Stimulated activated CD8-positive, alpha-beta memory T cell treated with anti-CD3 and anti-CD28 coated beads, Interleukin-12 subunit alpha, Interleukin-12 subunit beta, amount 100 ng/mL, for 24 hours (primary cell): ENCODE data around the gene QRICH2.
"Not testable (repeated sequence)": the region's sequence is repeated elsewhere in the genome, so short reads cannot be mapped to it uniquely, and the experiment has no call there.

ENCODE experiments used
- DNase-seq: peaks from one replicate; pipeline ENCODE4 v3.0.0-alpha.2; 2020; ENCODE audit errors: extremely low read depth

Gene QRICH2

DNA sequence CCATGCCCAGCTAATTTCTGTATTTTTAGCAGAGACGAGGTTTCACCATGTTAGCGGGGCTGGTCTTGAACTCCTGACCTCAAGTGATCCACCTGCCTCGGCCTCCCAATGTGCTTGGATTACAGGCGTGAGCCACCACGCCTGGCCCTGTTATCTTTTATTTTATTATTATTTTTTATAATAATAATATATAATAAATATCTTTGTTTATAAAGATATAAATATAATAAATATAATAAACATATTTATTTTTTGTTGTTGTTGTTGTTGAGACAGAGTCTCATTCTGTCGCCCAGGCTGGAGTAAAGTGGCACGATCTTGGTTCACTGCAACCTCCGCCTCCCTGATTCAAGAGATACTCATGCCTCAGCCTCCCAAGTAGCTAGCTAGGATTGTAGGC, 60.8 kb downstream of the QRICH2 start:
- no peak for DNase-seq

DNA sequence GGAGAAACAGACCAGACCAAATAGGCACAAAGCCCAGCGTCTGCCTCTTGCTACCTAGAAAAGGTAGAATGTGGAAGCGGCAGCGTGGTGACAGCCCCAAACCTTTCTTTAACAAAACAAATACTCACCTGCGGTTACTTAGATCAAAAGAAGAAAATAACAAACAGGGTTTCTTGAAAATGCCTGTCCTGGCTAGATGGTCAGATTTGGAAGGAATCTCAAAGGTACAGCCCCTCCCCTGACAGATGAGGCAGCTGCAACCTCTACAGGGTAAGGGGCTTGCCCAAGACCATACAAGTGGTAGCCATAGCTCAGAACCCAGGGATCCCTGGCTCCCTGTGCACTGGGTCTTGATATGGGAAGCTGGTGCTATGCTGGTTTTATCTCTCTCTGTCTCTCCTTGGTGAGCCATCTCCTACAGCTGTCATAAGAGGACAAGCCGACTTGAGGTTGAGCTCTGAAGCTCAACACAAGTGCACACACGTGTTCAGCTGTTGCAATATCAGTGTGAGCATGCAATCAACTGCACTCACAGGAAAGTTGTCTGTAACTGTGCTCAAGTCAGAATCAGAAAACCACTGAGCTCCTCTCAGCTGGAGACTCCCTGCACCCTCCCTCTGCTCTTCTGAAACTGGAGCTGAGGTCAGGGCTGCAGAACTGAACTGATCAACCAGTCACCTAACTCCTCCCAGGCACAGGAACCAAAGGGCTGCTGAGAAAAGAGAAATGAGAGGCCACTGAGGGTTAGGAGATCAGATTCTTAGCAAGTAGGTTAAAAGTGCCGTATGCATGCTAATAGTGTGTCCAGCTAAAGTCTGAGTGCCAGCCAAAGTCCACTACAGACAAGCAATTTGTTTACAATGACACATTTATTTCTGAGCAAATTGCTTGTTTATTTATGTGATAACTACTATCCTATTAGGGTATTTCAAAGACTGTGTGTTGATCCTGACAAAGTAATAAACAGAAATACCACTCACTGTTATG, 61.7 kb downstream of the QRICH2 start:
- no peak for DNase-seq

DNA sequence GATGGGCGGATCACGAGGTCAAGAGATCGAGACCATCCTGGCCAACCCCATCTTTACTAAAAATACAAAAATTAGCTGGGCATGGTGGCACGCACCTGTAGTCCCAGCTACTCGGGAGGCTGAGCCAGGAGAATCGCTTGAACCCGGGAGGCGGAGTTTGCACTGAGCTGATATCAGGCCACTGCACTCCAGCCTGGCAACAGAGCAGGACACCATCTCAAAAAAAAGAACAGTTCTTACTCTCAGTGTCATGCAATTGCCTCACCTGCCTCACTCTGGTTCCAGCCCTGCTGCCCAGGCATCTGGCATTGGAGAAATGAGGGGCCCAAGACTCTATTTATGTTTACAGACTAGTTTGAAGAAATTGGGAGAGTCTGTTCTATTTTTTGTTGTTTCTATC, 63.4 kb downstream of the QRICH2 start:
- not testable (repeated sequence) for DNase-seq

DNA sequence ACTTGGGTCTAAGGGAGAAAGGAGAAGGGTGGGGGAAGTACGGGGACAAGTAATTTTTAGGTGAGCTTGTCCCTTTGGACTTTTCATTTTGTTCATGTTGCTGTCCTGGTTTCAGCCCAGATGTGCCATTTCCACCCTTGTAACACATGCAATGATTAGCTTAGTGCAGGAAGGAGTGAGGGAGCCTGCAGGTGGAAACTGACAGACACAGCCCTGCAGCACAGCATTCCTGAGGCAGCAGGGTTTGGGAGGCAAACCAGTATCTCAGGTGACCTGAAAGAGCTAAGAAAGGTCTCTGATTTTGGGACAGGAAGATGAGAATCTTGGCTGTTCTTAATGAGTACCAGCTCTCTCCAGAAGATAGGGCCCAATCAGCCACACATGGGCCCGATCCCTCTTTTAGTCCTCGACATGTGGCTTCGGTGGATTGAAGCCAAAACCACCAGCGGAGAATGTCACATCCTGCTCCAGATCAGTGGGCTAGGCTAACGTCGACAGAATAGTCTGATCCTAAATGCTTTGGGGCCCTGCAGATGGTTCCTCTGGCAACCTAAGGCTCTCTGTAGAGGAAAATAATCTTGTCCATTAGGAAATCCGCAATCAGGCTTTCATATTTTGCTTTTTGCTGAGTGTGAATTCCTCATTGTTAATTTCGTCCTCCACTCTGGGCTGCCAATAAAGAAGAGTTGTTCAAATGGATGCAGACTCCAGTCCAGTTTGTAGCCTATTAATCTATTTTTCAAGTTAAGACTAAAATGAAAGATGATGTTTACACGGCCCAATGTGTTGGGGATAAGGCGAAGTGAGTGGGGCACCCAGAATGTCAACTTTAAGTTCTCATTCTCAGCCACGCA, 64.0 kb downstream of the QRICH2 start:
- no peak for DNase-seq

DNA sequence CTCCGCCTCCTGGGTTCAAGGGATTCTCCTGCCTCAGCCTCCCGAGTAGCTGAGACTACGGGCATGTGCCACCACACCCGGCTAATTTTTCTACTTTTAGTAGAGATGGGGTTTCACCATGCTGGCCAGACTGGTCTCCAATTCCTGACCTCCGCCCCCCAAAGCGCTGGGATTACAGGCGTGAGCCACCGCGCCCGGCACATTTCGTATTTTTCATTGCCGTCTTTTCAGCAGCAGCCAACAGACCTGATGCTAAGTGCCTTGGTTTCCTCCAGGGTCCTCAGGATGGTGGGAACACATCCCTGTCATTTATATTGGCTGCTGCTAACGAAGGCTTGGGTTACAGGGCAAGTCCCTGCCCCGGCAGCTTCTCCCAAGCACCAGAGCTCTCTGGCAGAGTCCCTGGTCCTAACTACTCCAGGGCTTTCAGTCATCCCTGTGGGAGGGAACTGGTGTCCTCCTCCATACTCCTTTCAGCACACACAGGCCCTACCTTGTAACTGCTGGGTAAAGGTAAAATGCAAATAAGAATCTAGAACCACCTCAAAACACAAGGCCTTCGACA, 66.3 kb downstream of the QRICH2 start:
- DNase-seq, result no peak

DNA sequence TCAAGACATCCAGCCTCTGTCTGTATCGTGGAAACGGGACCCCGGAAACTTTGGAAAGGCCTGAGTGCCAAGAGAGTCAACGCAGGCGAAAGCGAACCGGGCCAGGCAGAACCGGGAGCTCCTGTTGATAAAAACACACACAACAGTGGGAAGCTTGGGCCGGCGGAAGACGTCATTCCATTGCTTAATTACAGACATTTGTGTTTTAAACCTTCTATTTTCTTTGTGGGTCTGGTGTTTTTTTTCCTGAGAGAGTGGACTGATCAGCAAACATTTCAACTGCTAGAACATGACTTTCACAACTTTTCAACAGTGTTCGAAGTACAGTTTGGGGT, 66.9 kb downstream of the QRICH2 start:
- DNase-seq, result no peak

DNA sequence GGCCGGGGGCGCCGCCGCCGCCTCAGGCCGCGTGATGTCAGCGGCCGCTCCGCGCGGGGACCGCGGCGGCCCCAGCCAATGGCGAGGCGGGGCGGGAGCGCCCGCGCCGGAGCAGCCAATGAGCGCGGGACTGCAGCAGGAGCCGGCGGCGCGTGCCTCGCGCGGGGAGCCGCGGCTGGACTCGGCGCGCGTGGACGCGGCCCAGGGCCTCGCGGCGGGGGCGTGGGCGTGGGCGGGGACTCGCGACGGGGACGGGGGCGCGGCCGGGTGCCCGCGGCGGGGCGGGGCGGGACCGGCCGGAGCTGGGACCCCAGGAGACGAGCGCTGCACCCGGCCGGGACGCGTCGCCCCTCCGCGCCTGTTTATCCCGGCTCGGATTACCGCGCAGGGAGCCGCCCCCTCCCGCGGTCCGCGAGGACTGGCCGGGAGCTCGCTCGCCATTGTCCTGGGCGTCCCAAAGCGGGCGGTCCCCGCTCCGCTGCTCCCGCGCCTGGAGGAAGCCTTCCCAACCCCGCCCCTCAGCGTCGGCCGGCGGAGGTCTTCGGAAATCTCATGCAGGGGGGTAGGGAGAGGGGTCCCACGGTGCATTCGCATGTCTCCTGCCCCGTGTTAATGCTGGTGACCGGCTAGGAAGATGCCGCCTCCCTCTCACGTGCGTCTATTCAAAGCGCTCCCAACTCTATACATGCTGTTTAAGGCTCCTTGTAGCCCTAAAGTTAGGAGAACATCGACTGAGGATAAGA, 67.4 kb downstream of the QRICH2 start, which contains the start of gene RNF157:
Gene RNF157, minus strand, starts transcription at position 33 of the 743 bp plus-strand sequence. CDS start 253 bp downstream, outside the sequence.
- DNase-seq, result no peak

DNA sequence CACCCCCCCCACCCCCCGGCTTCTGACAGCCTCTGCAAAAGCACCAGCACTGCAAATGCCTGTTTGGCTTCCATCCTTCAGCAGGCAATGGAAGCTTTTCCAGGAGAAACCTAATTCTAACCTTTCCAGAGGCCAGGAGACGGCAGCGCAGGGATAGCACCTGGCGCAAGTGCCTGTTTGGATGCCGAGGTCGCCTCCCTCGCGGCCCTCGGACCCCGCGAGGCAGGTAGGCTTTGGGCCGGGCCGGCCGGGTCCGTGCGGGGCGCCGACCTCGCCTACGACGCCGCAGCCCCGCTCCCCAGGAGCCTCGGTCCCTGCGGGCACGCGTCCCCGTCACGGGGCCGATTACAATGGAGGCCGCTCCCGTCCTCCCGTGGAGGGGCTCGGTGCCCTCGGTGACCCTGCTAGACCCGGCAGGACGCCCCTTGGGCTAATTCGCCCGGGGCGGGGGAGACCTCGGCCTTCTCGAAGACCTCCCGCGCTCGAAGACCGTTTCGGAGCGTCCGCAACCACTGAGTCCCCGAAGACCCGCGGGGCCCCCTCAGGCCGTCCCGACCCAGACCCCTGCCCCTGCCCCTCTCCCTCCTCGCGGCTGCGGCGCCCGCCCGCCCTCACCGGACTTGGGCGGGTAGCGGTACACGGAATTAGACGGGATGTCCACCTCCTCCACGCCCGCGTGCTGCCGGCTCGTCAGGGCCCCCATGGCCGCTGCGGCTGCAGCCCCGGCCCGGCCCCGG, 68.4 kb downstream of the QRICH2 start:
- no peak for DNase-seq

DNA sequence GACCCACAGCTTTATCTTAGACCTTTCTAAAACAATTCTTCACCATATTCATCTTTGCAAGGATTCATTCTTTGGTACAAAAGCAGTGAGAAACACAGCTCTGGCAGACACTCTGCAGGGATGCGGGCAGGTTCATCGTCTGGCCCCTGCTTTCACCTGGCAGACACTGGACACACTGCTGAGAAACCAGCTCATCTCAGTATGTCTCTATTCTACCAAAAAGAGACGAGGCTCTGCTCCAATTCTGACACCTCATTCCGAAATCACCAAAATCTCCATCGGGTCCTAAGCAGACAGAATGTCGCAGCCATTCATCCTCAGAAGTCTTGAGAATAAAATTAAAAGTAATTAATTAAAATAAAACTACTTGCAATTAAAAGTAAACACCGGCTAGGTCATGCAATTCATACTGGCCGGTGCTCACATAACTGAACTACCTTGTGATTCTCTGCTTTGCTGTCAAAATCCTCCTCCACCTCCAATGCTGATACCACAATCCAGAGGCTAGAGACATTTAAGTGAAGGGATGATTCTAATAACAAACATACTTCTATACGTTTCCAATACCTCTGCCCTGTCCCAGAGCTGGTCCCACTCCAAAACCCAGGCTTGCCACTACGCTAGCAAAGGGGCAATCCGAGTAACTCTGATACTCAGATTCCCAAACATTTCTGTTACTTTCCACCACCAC, 69.1 kb downstream of the QRICH2 start:
- DNase-seq, result no peak

DNA sequence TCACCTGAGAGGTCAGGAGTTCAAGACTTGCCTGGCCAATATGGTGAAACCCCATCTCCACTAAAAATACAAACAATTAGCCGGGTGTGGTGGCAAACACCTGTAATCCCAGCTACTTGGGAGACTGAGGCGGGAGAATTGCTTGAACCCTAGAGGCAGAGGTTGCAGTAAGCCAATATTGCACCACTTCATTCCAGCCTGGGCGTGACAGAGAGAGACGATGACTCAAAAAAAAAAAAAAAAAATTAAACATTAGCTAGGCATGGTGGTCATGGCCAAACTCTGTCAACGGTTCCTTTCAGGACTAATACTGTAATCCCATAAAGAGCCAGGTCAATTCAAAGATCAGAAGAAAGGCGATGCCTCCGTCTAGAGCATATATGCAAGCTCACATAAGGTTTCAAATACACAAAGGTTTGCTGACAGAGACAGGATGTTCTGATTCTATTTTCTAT, 70.2 kb downstream of the QRICH2 start:
- no peak for DNase-seq

DNA sequence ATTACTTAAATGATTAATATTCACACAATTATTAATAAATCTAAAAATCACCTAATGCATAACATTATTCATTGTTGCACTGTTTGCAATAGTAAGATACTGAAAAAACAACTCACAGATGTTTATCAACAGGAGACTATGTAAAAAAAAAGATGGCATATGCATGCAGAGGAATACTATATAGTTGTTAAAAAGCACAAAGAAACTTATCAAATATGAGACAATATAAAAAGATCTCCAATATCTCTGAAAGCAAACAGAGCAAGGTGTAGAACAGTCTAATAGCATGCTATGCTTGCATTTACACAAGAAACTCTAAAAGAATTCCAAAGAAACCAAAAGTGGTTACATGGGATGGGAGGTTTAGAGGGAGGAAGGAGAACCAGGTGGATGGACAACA, 71.5 kb downstream of the QRICH2 start:
- no peak for DNase-seq

DNA sequence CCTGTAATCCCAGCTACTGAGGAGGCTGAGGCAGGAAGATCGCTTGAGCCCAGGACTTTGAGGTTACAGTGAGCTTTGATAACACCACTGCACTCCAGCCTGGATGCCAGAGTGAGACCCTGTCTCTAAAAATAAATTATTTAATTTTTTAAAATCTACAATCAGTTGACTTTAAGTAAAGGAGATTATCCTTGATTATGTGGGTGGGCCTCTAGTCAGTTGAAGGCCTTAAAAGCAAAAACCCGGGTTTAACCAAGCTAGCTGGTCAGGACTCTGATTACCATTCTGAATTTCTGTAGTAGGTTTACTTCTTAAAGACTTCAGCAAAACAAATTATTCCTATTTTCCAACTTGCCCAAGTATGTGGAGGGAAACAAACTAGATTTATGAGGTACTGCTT, 72.2 kb downstream of the QRICH2 start:
- DNase-seq, result no peak

DNA sequence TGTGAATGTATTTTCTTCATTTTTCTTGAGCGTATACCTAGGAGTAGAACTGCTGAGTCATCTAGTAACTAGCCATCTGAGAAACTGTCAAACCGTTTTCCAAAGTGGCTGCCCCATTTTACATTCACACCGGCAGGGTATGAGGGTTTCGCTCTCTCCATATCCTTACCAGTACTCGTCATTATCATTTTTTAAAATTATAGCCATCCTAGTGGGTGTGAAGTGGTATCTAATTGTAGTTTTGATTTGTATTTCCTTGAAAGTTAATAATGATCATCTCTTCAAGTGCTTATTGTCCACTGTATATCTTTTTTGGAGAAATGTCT, 73.8 kb downstream of the QRICH2 start:
- no peak for DNase-seq

DNA sequence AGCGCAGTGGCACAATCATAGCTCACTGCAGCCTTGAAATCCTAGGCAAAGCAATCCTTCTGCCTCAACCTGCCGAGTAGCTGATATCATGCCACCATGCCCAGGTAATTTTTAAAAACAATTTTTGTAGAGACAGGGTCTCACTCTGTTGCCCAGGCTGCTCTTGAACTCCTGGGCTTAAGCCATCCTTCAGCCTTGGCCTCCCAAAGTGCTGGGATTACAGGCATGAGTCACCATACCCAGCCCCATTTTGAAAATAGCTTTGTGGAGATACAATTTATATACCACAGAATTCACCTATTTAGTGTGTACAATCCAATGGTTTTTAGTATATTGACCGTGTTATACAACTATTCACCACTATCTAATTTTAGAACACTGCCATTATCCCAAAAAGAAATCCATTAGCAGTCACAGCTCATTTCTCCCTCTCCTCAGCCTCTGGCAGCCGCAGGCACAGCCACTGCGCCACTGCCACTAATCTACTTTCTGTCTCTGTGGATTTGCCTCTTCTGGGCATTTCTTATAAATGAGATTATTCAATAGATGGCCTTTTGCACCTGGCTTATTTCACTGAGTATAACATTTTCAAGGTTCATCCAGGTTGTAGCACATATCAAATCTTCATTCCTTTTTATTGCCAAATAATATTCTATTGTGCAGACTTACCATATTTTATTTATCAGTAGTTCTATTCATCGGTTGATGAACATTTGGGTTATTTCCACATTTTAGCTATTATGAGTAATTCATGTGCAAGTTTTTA, 74.3 kb downstream of the QRICH2 start:
- DNase-seq, result no peak

DNA sequence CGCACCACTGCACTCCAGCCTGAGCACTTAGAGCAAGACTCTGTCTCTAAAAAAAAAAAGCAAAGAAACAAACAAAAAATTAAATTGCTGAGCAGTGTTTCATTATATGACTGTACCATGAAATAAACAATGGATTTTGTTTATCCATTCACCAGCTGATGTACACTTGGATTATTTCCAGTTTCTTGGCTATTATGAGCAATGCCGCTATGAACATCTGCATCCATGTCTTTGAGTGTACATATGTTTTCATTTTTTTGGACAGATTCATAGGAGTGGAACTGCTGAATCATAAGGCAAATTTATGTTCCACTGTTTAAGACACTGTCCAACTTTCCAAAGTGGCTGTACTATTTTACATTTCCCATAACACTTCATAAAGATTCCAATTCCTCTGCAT, 75.7 kb downstream of the QRICH2 start:
- no peak for DNase-seq

DNA sequence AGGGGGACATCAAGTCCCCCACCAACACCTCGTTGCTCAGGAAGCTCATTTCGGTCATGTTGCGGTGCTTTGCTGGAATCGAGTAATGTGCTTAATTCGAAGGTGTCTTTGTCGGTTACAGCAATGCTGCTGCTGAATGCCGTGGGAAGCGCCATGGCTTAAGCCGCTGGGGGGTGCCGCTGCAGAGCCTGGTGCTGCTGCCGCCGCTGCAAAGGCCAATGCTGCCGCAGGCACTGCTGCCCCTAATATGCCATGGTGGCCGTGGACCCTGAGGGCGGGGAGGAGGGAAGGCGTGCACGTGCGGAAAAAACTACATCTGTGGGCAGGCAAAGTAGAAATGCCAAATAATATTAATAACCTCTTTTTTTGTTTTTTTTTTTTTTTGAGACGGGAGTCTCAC, 81.3 kb downstream of the QRICH2 start:
- DNase-seq, result not testable (repeated sequence)

DNA sequence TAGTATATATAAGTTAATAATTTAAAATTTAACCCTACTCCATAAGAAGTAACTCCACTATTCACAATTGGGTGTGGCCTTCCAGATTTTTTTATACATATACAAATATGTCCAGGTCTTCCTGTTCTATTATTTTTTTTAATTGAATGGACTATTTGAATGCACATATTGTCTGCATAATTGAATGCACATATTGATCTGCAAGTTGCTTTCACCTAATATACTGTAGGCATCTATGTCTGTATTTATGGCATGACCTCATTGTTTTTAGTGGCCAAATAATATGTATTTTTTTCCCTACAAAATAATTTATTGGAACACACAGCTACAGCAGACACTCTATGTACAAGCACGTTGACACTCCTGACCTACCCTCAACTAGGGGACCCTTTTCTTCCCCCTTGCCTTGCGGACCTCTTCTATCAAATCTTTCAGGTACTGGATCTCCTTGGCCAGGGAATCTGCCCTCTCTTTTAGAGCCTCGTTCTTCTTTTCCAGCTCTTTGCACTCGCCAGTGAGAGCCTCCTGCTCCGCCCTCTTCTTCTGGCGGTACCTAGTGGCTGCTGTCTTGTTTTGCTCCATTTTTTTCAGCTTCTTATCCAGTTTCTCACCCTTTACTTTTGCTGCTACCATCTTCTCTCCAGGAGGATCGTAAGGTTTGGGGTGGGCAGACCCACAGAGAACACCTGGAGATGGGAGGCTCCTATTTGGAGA, 82.5 kb downstream of the QRICH2 start:
- DNase-seq, result not testable (repeated sequence)
